ENCODE data around the gene C12orf60. TPM values are rescaled to one million over a fixed set of nuclear protein-coding genes. Genes with fewer than 3 reads are reported as not detected.

The C12orf60 gene
- total RNA-seq, 1 donor from 2014 or later: 0.79 TPM

- no peak for DNase-seq (ENCODE audit: low read depth, low spot score)
Observed at GRCh38 chr12:14833952-14834351, 30.5 kb downstream of the C12orf60 start.

GRCh38 chr12:14834509-14834908 is 31.0 kb downstream of the C12orf60 start:
- DNase-seq (ENCODE audit: low read depth, low spot score): no peak

GRCh38 chr12:14836336-14837210 is 33.1 kb downstream of the C12orf60 start:
- DNase-seq (ENCODE audit: low read depth, low spot score): peak; percentile 79

- no peak for DNase-seq (ENCODE audit: low read depth, low spot score)
Observed at GRCh38 chr12:14839262-14839661, 35.8 kb downstream of the C12orf60 start.

GRCh38 chr12:14840616-14841015 is 37.1 kb downstream of the C12orf60 start:
- no peak for DNase-seq (ENCODE audit: low read depth, low spot score)

- peak; percentile 85 for DNase-seq (ENCODE audit: low read depth, low spot score)
Observed at GRCh38 chr12:14841761-14842160, 38.3 kb downstream of the C12orf60 start.

- DNase-seq (ENCODE audit: low read depth, low spot score): no peak
Observed at GRCh38 chr12:14842315-14842714, 38.8 kb downstream of the C12orf60 start.

- DNase-seq (ENCODE audit: low read depth, low spot score): peak; percentile 81
Observed at GRCh38 chr12:14843425-14843887, 40.0 kb downstream of the C12orf60 start, which contains the start of gene ART4. Gene ART4 (minus strand): TSS chr12:14843526. CDS start chr12:14843113, 413 bp downstream.

GRCh38 chr12:14844401-14844800 is 40.9 kb downstream of the C12orf60 start:
- no peak for DNase-seq (ENCODE audit: low read depth, low spot score)

GRCh38 chr12:14845350-14845750 is 41.9 kb downstream of the C12orf60 start:
- DNase-seq (ENCODE audit: low read depth, low spot score): no peak

- no peak for DNase-seq (ENCODE audit: low read depth, low spot score)
Observed at GRCh38 chr12:14846042-14846587, 42.6 kb downstream of the C12orf60 start.

GRCh38 chr12:14846876-14847580 is 43.6 kb downstream of the C12orf60 start:
- DNase-seq (ENCODE audit: low read depth, low spot score): no peak

GRCh38 chr12:14849661-14850060 is 46.2 kb downstream of the C12orf60 start:
- no peak for DNase-seq (ENCODE audit: low read depth, low spot score)

GRCh38 chr12:14850929-14851663 is 47.6 kb downstream of the C12orf60 start:
- no peak for DNase-seq (ENCODE audit: low read depth, low spot score)

GRCh38 chr12:14852880-14853279 is 49.4 kb downstream of the C12orf60 start:
- DNase-seq (ENCODE audit: low read depth, low spot score): no peak

GRCh38 chr12:14853961-14854360 is 50.5 kb downstream of the C12orf60 start:
- no peak for DNase-seq (ENCODE audit: low read depth, low spot score)

GRCh38 chr12:14854586-14855183 is 51.2 kb downstream of the C12orf60 start:
- DNase-seq (ENCODE audit: low read depth, low spot score): no peak

GRCh38 chr12:14858513-14858912 is 55.0 kb downstream of the C12orf60 start:
- no peak for DNase-seq (ENCODE audit: low read depth, low spot score)

GRCh38 chr12:14860490-14860889 is 57.0 kb downstream of the C12orf60 start:
- DNase-seq (ENCODE audit: low read depth, low spot score): no peak

GRCh38 chr12:14868916-14869506 is 65.5 kb downstream of the C12orf60 start:
- no peak for DNase-seq (ENCODE audit: low read depth, low spot score)

- no peak for DNase-seq (ENCODE audit: low read depth, low spot score)
Observed at GRCh38 chr12:14871247-14871646, 67.8 kb downstream of the C12orf60 start.
